Measurements from ENCODE around the gene DLGAP4.

Gene DLGAP4

GRCh38 chr20:36310215-36310981, 4.3 kb downstream of the DLGAP4 start:
- no peak for DNase-seq

GRCh38 chr20:36311141-36311853, 5.2 kb downstream of the DLGAP4 start:
- no peak for DNase-seq

GRCh38 chr20:36311854-36312723, 6.0 kb downstream of the DLGAP4 start:
- no peak for DNase-seq

GRCh38 chr20:36312724-36313441, 6.7 kb downstream of the DLGAP4 start:
- DNase-seq, result no peak

GRCh38 chr20:36313476-36313875, 7.3 kb downstream of the DLGAP4 start:
- no peak for DNase-seq

GRCh38 chr20:36313926-36314325, 7.8 kb downstream of the DLGAP4 start:
- no peak for DNase-seq

GRCh38 chr20:36314734-36315544, 8.8 kb downstream of the DLGAP4 start:
- DNase-seq, result no peak

GRCh38 chr20:36315545-36316351, 9.6 kb downstream of the DLGAP4 start:
- DNase-seq, result no peak

- no peak for DNase-seq
Measured at GRCh38 chr20:36317675-36318074, 11.5 kb downstream of the DLGAP4 start.

- DNase-seq, result no peak
Measured at GRCh38 chr20:36318166-36318565, 12.0 kb downstream of the DLGAP4 start.

GRCh38 chr20:36319356-36320260, 13.5 kb downstream of the DLGAP4 start:
- DNase-seq, result no peak

- no peak for DNase-seq
Measured at GRCh38 chr20:36320261-36320897, 14.2 kb downstream of the DLGAP4 start.

GRCh38 chr20:36320898-36321695, 15.0 kb downstream of the DLGAP4 start:
- no peak for DNase-seq

GRCh38 chr20:36322131-36322530, 16.0 kb downstream of the DLGAP4 start:
- DNase-seq, result no peak

GRCh38 chr20:36330091-36330490, 24.0 kb downstream of the DLGAP4 start:
- DNase-seq, result no peak

GRCh38 chr20:36331209-36331608, 25.1 kb downstream of the DLGAP4 start:
- DNase-seq, result no peak

- no peak for DNase-seq
Measured at GRCh38 chr20:36333841-36334240, 27.7 kb downstream of the DLGAP4 start.
